IMR-90 (cell line): ENCODE measurements around the gene UGT1A4. TPM values are rescaled to one million over a fixed set of nuclear protein-coding genes. Genes with fewer than 3 reads are reported as not detected.

ENCODE experiments used
- ATAC-seq: fragments of 200-7000 bp; cut with Tn5 transposase; 2 replicates; pipeline ENCODE4 v1.9.1; 2020; ENCODE audit warnings: low read depth, mild to moderate bottlenecking, moderate library complexity
- BruUV-seq: library from RNA; stranded (reverse); fragments of 400-500 nt; replicated peaks from 2 replicates; lab custom pipeline; 2021; lab: Mats Ljungman, UMichigan
- CTCF ChIA-PET: fragments of 300-600 bp; formaldehyde crosslinking; extraction: SDS; loops from one replicate; lab custom pipeline; 2021; ENCODE audit warnings: antibody characterized with exemption; lab: Yijun Ruan, JAX
- POLR2A ChIA-PET: fragments of 300-600 bp; sonication (Branson Sonifier 250); formaldehyde crosslinking; loops from one replicate; lab custom pipeline; 2022; ENCODE audit warnings: antibody characterized with exemption; ENCODE audit not compliant: unreplicated experiment; lab: Charles Lee
- DNase-seq: peaks from one replicate; pipeline ENCODE4 v3.0.0; 2013
- H2AFZ ChIP-seq: replicated peaks from 2 replicates; pipeline ENCODE3; 2013; ENCODE audit warnings: low read length, mild to moderate bottlenecking; ENCODE audit not compliant: poor library complexity
- H2AK5ac ChIP-seq: 2 replicates; pipeline ENCODE4 v1.6.1; 2013; ENCODE audit warnings: low read depth, low read length, inconsistent platforms
- H2AK9ac ChIP-seq: replicated peaks from 2 replicates; pipeline ENCODE3; 2013; ENCODE audit warnings: mild to moderate bottlenecking, low read depth, low read length, moderate library complexity; ENCODE audit not compliant: poor library complexity
- H2BK120ac ChIP-seq: 2 replicates; pipeline ENCODE4 v1.6.1; 2013; ENCODE audit warnings: low read depth, low read length, inconsistent platforms
- H2BK15ac ChIP-seq: 3 replicates; pipeline ENCODE4 v1.6.1; 2013; ENCODE audit warnings: low read depth, low read length, inconsistent platforms
- H2BK20ac ChIP-seq: 2 replicates; pipeline ENCODE4 v1.6.1; 2013; ENCODE audit warnings: low read depth, mild to moderate bottlenecking, inconsistent platforms, low read length, moderate library complexity
- H2BK5ac ChIP-seq: 2 replicates; pipeline ENCODE4 v1.6.1; 2013; ENCODE audit warnings: mild to moderate bottlenecking, low read depth, low read length, inconsistent platforms; ENCODE audit not compliant: poor library complexity, severe bottlenecking
- H3K14ac ChIP-seq: replicated peaks from 2 replicates; pipeline ENCODE4 v1.6.1; 2013; ENCODE audit warnings: low read depth, low read length, inconsistent platforms
- H3K18ac ChIP-seq: 2 replicates; pipeline ENCODE4 v1.6.1; 2013; ENCODE audit warnings: low read depth, low read length, control low read depth
- H3K23ac ChIP-seq: 2 replicates; pipeline ENCODE4 v1.6.1; 2013; ENCODE audit warnings: low read depth, low read length, inconsistent platforms
- H3K27ac ChIP-seq: 2 replicates; pipeline ENCODE4 v1.5.1; 2013; ENCODE audit warnings: mild to moderate bottlenecking, control low read depth, low read length; ENCODE audit not compliant: insufficient read depth
- H3K27me3 ChIP-seq: 2 replicates; pipeline ENCODE4 v1.6.1; 2013; ENCODE audit warnings: low read length; ENCODE audit not compliant: control insufficient read depth, insufficient read depth
- H3K36me3 ChIP-seq: 2 replicates; pipeline ENCODE4 v1.6.1; 2013; ENCODE audit warnings: low read length, mixed read lengths; ENCODE audit not compliant: control insufficient read depth, insufficient read depth
- H3K4ac ChIP-seq: 2 replicates; pipeline ENCODE4 v1.6.1; 2013; ENCODE audit warnings: low read depth, low read length, inconsistent platforms
- H3K4me1 ChIP-seq: 2 replicates; pipeline ENCODE4 v1.6.1; 2013; ENCODE audit warnings: low read length, mixed read lengths; ENCODE audit not compliant: control insufficient read depth, insufficient read depth
- H3K4me2 ChIP-seq: 2 replicates; pipeline ENCODE4 v1.6.1; 2013; ENCODE audit warnings: low read depth, mild to moderate bottlenecking, control low read depth, low read length, moderate library complexity
- H3K4me3 ChIP-seq: 2 replicates; pipeline ENCODE4 v1.5.1; 2013; ENCODE audit warnings: low read depth, mild to moderate bottlenecking, control low read depth, low read length, moderate library complexity; ENCODE audit not compliant: insufficient read depth
- H3K56ac ChIP-seq: 2 replicates; pipeline ENCODE4 v1.6.1; 2013; ENCODE audit warnings: low read length, inconsistent platforms; ENCODE audit not compliant: insufficient read depth; ENCODE audit errors: extremely low read depth
- H3K79me1 ChIP-seq, 2 experiments: 2 replicates each; pipeline ENCODE4 v1.6.1; 2013; ENCODE audit warnings: low read length in 2 of 2, inconsistent platforms in 1 of 2, low read depth in 1 of 2
- H3K9ac ChIP-seq: 2 replicates; pipeline ENCODE4 v1.6.1; 2013; ENCODE audit warnings: low read depth, low read length, control low read depth
- H3K9me1 ChIP-seq: 2 replicates; pipeline ENCODE4 v1.6.1; 2013; ENCODE audit warnings: low read length, inconsistent platforms; ENCODE audit not compliant: insufficient read depth
- H3K9me3 ChIP-seq: 2 replicates; pipeline ENCODE4 v1.6.1; 2013; ENCODE audit warnings: low read length; ENCODE audit not compliant: control insufficient read depth, insufficient read depth
- H4K20me1 ChIP-seq: 2 replicates; pipeline ENCODE4 v1.6.1; 2013; ENCODE audit warnings: low read length, inconsistent platforms; ENCODE audit not compliant: insufficient read depth
- H4K5ac ChIP-seq: 2 replicates; pipeline ENCODE4 v1.6.1; 2013; ENCODE audit warnings: mild to moderate bottlenecking, low read depth, low read length, control low read depth
- H4K8ac ChIP-seq, 2 experiments: 2 replicates each; pipeline ENCODE4 v1.6.1; 2013; ENCODE audit warnings: low read depth in 2 of 2, low read length in 2 of 2, control low read depth in 1 of 2, inconsistent platforms in 1 of 2
- H4K91ac ChIP-seq: 2 replicates; pipeline ENCODE4 v1.6.1; 2013; ENCODE audit warnings: low read depth, low read length, inconsistent platforms; ENCODE audit not compliant: insufficient read depth
- CEBPB ChIP-seq: IDR thresholded peaks from 2 replicates; pipeline ENCODE4 v1.6.1; 2012; ENCODE audit warnings: low read depth, low read length, improper control_type of control experiment
- ELK1 ChIP-seq: fragments of 150-350 bp; IDR thresholded peaks from 2 replicates; pipeline ENCODE4 v1.6.1; 2016; ENCODE audit warnings: low read depth, mild to moderate bottlenecking, low read length, moderate library complexity, borderline replicate concordance
- MAZ ChIP-seq: IDR thresholded peaks from 2 replicates; pipeline ENCODE4 v1.6.1; 2012; ENCODE audit warnings: low read depth, mild to moderate bottlenecking, low read length, improper control_type of control experiment, moderate library complexity, borderline replicate concordance
- MXI1 ChIP-seq: IDR thresholded peaks from 2 replicates; pipeline ENCODE4 v1.6.1; 2012; ENCODE audit warnings: low read depth, mild to moderate bottlenecking, low read length, moderate library complexity, borderline replicate concordance
- NFE2L2 ChIP-seq: fragments of 150-350 bp; IDR thresholded peaks from 2 replicates; pipeline ENCODE4 v1.6.1; 2016; ENCODE audit warnings: low read depth, mild to moderate bottlenecking, low read length
- RAD21 ChIP-seq: IDR thresholded peaks from 2 replicates; pipeline ENCODE4 v1.6.1; 2012; ENCODE audit warnings: low read length, improper control_type of control experiment
- WGBS, 2 experiments: methylation state at CpG; one replicate each; pipeline versions ENCODE4 v1.1.5 to v1.1.7; 2013; ENCODE audit warnings: missing lambda C conversion rate in 2 of 2; ENCODE audit not compliant: insufficient read length in 1 of 2; ENCODE audit errors: extremely low coverage in 2 of 2; 5-methylcytosine and 5-hydroxymethylcytosine counted together
- dilution Hi-C: fragments of 300-500 bp; cut with HindIII; formaldehyde crosslinking; loops from one replicate; pipeline ENCODE4 v1.14.3; 2018; ENCODE audit warnings: low sequenced_read_pairs; ENCODE audit not compliant: unreplicated experiment
- in situ Hi-C: fragments of 300-500 bp; cut with MboI; formaldehyde crosslinking; loops from 3 replicates; pipeline ENCODE4 v1.14.3; 2019; ENCODE audit warnings: low sequenced_read_pairs, inconsistent platforms, mixed read lengths
- intact Hi-C: fragments of 100-400 bp; cut with micrococcal nuclease; formaldehyde crosslinking; loops from 2 replicates; pipeline ENCODE4 v1.10.0; 2022
- polyA plus RNA-seq, 3 experiments: library from polyadenylated mRNA; depleted of rRNA; stranded (reverse); fragments of >200 nt; gene quantifications; 2 replicates each; pipeline ENCODE4 v1.2.3, GENCODE V29; 2012; ENCODE audit warnings: low replicate concordance in 1 of 3
- total RNA-seq: library from RNA; depleted of rRNA; stranded (reverse); fragments of >200 nt; gene quantifications from 2 replicates; pipeline ENCODE4 v1.2.3, GENCODE V29; 2012
- TF ChIP-seq, protein P1 (sequence below): conservative IDR thresholded peaks from 2 replicates; pipeline ENCODE4 v1.5.1; 2012; ENCODE audit warnings: mild to moderate bottlenecking, low read depth, low read length, improper control_type of control experiment
- TF ChIP-seq, protein P2 (sequence below): fragments of 150-350 bp; IDR thresholded peaks from 2 replicates; pipeline ENCODE4 v1.6.1; 2017; ENCODE audit warnings: mild to moderate bottlenecking, antibody characterized with exemption, low read length, low read depth

UGT1A4 gene
- total and polyA plus RNA-seq, 2 of the 4 experiments (the other 2 are of a cell fraction) = not detected

DNA sequence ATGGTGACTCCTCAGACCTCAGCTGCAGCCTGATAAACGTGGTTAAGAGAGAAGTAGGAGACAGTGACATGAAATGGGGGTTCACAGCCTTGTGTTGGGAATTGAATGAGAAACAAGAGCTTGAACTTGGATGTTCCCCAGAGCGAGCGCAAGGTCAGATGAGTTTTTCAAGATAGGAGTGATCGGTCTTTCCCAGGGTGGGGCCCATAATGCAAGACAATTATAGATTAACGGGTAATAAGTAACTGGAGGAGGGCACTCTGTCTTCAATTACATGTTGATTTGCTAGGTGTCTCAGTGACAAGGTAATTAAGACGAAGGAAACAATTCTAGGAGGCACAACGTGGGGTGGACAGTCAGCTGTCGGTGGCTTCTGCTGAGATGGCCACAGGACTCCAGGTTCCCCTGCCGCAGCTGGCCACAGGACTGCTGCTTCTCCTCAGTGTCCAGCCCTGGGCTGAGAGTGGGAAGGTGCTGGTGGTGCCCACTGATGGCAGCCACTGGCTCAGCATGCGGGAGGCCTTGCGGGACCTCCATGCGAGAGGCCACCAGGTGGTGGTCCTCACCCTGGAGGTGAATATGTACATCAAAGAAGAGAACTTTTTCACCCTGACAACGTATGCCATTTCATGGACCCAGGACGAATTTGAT is 5.8 kb upstream of the UGT1A4 start, which contains the start of gene UGT1A5 (continued):
- TF ChIP-seq RAD21 = no peak

GRCh38 chr2:233713262-233713615 is 5.3 kb upstream of the UGT1A4 start:
- no peak overlapping the region for H4K5ac ChIP-seq
- in situ Hi-C loops = loop anchor here (5.0 kb wide), 1 partner anchor 266 kb away; no protein-coding TSS in a partner anchor
- no peaks in the 10 kb centered on the region for H3K79me1 ChIP-seq
- no peaks in the 10 kb centered on the region for H3K9me1 ChIP-seq
- H3K4me2 ChIP-seq = no peak overlapping the region
- ChIA-PET POLR2A (no interaction called here), CTCF (no interaction called here)
- no peaks in the 10 kb centered on the region for H4K20me1 ChIP-seq
- dilution Hi-C loops = no loop called here
- DNase-seq (no peak), ATAC-seq (no peak)
- H2BK5ac ChIP-seq = no peak overlapping the region
- no peaks in the 10 kb centered on the region for H3K9me3 ChIP-seq
- H2BK120ac ChIP-seq = no peak overlapping the region
- no peak overlapping the region for H3K27ac ChIP-seq
- no peak overlapping the region for H3K18ac ChIP-seq
- no peak overlapping the region for H2AK9ac ChIP-seq
- WGBS, 2 experiments = 88% methylated on average over 6 of the region's 7 CpGs; no CpG with 5 or more reads in 1 of the 2 experiments
- peaks cover 2% of the 10 kb centered on the region for H3K4me1 ChIP-seq
- H3K14ac ChIP-seq = no peak overlapping the region
- H3K4me3 ChIP-seq = no peak overlapping the region
- H4K91ac ChIP-seq = no peak overlapping the region
- no peak overlapping the region for H2BK20ac ChIP-seq
- no peaks in the 10 kb centered on the region for H3K36me3 ChIP-seq
- H3K23ac ChIP-seq = no peak overlapping the region
- no peak overlapping the region for H3K9ac ChIP-seq
- H2AK5ac ChIP-seq = no peak overlapping the region
- no peak overlapping the region for H2AFZ ChIP-seq
- no peak overlapping the region for H4K8ac ChIP-seq
- peaks cover 4% of the 10 kb centered on the region; the same call in 1 of the 2 replicates for H3K27me3 ChIP-seq
- no peak overlapping the region for H3K56ac ChIP-seq
- no peak overlapping the region for H3K4ac ChIP-seq
- no TSS peak for BruUV-seq
- no peak for TF ChIP-seq MXI1
- no peak for TF ChIP-seq CEBPB
- TF ChIP-seq ELK1 = no peak
- TF ChIP-seq, protein P1, sequence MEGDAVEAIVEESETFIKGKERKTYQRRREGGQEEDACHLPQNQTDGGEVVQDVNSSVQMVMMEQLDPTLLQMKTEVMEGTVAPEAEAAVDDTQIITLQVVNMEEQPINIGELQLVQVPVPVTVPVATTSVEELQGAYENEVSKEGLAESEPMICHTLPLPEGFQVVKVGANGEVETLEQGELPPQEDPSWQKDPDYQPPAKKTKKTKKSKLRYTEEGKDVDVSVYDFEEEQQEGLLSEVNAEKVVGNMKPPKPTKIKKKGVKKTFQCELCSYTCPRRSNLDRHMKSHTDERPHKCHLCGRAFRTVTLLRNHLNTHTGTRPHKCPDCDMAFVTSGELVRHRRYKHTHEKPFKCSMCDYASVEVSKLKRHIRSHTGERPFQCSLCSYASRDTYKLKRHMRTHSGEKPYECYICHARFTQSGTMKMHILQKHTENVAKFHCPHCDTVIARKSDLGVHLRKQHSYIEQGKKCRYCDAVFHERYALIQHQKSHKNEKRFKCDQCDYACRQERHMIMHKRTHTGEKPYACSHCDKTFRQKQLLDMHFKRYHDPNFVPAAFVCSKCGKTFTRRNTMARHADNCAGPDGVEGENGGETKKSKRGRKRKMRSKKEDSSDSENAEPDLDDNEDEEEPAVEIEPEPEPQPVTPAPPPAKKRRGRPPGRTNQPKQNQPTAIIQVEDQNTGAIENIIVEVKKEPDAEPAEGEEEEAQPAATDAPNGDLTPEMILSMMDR = no peak
- TF ChIP-seq, protein P2, sequence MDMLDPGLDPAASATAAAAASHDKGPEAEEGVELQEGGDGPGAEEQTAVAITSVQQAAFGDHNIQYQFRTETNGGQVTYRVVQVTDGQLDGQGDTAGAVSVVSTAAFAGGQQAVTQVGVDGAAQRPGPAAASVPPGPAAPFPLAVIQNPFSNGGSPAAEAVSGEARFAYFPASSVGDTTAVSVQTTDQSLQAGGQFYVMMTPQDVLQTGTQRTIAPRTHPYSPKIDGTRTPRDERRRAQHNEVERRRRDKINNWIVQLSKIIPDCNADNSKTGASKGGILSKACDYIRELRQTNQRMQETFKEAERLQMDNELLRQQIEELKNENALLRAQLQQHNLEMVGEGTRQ = no peak
- TF ChIP-seq MAZ = no peak
- no peak for TF ChIP-seq RAD21
- no peak for TF ChIP-seq NFE2L2
- no peak overlapping the region for H2BK15ac ChIP-seq
- intact Hi-C loops = loop anchor here (5.0 kb wide), 3 partner anchors 156 to 1404 kb away; no protein-coding TSS in a partner anchor
